ENCODE results near the gene EFCAB6. TPM values are rescaled to one million over a fixed set of nuclear protein-coding genes. Genes with fewer than 3 reads are reported as not detected.

Gene EFCAB6, protein sequence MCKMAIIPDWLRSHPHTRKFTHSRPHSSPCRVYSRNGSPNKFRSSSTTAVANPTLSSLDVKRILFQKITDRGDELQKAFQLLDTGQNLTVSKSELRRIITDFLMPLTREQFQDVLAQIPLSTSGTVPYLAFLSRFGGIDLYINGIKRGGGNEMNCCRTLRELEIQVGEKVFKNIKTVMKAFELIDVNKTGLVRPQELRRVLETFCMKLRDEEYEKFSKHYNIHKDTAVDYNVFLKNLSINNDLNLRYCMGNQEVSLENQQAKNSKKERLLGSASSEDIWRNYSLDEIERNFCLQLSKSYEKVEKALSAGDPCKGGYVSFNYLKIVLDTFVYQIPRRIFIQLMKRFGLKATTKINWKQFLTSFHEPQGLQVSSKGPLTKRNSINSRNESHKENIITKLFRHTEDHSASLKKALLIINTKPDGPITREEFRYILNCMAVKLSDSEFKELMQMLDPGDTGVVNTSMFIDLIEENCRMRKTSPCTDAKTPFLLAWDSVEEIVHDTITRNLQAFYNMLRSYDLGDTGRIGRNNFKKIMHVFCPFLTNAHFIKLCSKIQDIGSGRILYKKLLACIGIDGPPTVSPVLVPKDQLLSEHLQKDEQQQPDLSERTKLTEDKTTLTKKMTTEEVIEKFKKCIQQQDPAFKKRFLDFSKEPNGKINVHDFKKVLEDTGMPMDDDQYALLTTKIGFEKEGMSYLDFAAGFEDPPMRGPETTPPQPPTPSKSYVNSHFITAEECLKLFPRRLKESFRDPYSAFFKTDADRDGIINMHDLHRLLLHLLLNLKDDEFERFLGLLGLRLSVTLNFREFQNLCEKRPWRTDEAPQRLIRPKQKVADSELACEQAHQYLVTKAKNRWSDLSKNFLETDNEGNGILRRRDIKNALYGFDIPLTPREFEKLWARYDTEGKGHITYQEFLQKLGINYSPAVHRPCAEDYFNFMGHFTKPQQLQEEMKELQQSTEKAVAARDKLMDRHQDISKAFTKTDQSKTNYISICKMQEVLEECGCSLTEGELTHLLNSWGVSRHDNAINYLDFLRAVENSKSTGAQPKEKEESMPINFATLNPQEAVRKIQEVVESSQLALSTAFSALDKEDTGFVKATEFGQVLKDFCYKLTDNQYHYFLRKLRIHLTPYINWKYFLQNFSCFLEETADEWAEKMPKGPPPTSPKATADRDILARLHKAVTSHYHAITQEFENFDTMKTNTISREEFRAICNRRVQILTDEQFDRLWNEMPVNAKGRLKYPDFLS (N-terminal part only)
- total RNA-seq: 1 to 10 TPM; 3.0 to 9.8 (median 5.9) TPM

DNA sequence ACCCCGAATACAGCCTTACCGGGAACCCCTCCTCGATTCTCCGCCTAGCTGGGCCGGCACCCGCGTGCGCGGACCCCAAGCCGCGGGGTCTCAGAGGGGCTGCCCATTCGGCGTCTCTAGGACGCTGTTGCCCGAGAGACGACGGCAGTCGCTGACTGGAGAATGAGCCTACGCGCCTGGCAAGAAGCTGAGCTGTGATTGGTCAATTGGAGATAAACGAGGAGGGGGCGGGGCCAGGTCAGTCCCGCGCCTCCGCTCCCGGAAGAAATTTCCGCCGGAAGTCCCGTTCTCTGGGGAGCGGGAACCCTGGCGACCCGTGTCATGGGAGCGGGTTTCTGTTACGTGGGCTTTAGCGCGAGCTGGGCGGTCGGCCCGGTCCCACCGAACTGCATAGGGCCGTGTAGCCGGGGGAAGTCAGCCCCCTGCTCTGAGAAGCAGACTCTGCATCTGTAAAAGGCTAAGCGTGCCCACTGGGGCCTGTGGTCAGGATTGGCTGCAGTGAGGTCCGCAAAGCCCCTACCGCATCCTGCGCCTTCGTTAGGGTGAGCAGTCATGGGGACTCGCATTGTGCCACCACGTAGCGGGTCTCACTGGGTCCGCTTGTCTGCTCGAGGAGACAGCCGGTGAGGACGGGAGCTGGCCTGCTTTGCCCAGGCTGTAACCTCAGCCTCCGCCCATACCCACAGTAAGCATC is at the start of gene EFCAB6:
EFCAB6 (minus strand) TSS at position 157 of the 694 bp plus-strand sequence. CDS start 29,987 bp downstream, outside the sequence.
- no peaks in the 10 kb centered on the region for H3K9me3 ChIP-seq
- peak within 1 kb of the TSS; percentile 73 to 96 (median 95) for H3K4me3 ChIP-seq
- H3K36me3 ChIP-seq: no peaks in the 10 kb centered on the region
- peaks cover 0 to 10% of the 10 kb centered on the region in 2 donors for H3K4me1 ChIP-seq
- H3K27ac ChIP-seq: peak within 1 kb of the TSS; percentile 87 to 95
- intact Hi-C loops (cut with DNase I; ENCODE audit: low total_unique reads): no loop called here
- TF ChIP-seq POLR2AphosphoS5 (IDR thresholded peaks at IDR 0.05) (peak; percentile 59 to 76 (median 74)), POLR2A (IDR thresholded peaks at IDR 0.05) (no peak)
- TF ChIP-seq, protein P1, sequence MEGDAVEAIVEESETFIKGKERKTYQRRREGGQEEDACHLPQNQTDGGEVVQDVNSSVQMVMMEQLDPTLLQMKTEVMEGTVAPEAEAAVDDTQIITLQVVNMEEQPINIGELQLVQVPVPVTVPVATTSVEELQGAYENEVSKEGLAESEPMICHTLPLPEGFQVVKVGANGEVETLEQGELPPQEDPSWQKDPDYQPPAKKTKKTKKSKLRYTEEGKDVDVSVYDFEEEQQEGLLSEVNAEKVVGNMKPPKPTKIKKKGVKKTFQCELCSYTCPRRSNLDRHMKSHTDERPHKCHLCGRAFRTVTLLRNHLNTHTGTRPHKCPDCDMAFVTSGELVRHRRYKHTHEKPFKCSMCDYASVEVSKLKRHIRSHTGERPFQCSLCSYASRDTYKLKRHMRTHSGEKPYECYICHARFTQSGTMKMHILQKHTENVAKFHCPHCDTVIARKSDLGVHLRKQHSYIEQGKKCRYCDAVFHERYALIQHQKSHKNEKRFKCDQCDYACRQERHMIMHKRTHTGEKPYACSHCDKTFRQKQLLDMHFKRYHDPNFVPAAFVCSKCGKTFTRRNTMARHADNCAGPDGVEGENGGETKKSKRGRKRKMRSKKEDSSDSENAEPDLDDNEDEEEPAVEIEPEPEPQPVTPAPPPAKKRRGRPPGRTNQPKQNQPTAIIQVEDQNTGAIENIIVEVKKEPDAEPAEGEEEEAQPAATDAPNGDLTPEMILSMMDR (IDR thresholded peaks at IDR 0.05): no peak
- peak; percentile 90 to 93 for DNase-seq (ENCODE audit: low spot score in 2 of 2)
- H3K27me3 ChIP-seq: no peaks in the 10 kb centered on the region

DNA sequence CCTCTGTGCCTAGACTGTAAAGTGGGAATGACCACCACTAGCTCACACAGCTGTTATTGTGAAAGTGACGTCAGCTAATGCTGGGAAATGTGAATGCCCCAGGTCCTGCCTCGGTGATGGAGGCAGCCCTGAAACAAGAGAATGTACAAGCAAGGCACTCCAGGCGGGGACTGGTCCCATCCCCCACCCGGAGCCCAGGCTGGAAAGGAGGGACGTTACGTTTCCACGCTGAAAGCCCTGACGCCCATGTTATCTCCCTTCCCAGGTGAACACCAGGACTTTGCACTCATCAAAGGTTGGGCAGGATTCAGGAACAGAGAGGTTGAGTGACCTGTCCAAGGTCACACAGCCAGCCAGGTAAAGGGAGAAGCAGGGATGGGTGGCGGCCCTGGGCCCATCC is 49.4 kb upstream of the EFCAB6 start:
- H3K4me1 ChIP-seq: no peaks in the 10 kb centered on the region
- H3K27me3 ChIP-seq: peaks cover 0 to 24% of the 10 kb centered on the region in 2 donors
- intact Hi-C loops (cut with DNase I; ENCODE audit: low total_unique reads): no loop called here
- TF ChIP-seq POLR2A (IDR thresholded peaks at IDR 0.05): no peak
- TF ChIP-seq POLR2AphosphoS5 (IDR thresholded peaks at IDR 0.05): no peak
- TF ChIP-seq, protein P1 (IDR thresholded peaks at IDR 0.05): no peak
- H3K4me3 ChIP-seq: peak overlapping the region in 2 of 3 donors; percentile 52 to 64
- H3K9me3 ChIP-seq: no peaks in the 10 kb centered on the region
- no peak overlapping the region for H3K27ac ChIP-seq
- no peaks in the 10 kb centered on the region for H3K36me3 ChIP-seq
- DNase-seq (ENCODE audit: low spot score in 2 of 2): peak in 1 of 2 donors; percentile 36

DNA sequence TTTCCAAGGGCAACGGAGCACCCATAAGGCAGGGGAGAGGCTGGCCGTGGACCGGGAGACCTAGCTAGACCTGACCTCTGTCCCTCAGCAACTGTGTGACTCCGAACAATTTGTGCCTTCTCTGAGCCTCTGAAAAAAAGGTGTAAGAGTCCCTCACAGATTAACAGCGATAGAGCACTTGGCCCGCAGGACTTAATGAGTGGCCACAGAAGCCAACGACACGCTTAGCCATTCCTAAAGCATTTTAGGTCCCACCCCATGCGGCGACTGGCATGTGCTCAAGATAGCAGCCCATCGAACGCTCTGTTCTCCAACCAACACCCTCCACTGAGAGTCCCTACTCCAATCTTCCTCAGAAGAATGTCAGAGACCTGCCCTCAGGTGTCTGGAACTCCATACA is 48.7 kb upstream of the EFCAB6 start:
- no peak for TF ChIP-seq POLR2AphosphoS5 (IDR thresholded peaks at IDR 0.05)
- no peak for TF ChIP-seq POLR2A (IDR thresholded peaks at IDR 0.05)
- TF ChIP-seq, protein P1 (IDR thresholded peaks at IDR 0.05): no peak
- DNase-seq (ENCODE audit: low spot score in 2 of 2): peak in 1 of 2 donors; percentile 7
- Histone ChIP-seq H3K27ac (no peak overlapping the region), H3K36me3 (no peaks in the 10 kb centered on the region), H3K27me3 (peaks cover 0 to 24% of the 10 kb centered on the region in 2 donors), H3K4me3 (no peak overlapping the region), H3K9me3 (no peaks in the 10 kb centered on the region), H3K4me1 (no peaks in the 10 kb centered on the region)
- intact Hi-C loops (cut with DNase I; ENCODE audit: low total_unique reads): no loop called here

DNA sequence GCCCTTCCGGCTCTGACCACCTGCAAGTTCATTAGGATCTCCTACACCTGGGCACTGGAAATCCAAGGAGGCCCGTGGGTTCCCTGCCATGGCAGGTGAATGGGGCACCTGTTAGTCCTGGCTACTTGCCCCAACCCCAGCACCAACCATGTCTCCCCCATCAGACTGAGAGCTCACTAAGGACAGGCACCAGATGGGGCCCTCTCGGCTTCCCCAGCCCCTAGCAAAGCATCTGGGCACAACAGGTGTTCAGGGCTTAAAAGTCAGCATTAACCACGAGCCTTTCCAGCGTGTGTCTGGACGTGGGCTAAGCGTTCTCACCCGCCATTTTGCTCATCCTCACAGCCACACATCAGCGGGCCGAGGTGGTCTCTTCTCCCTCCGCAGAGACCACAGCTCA is 48.0 kb upstream of the EFCAB6 start:
- intact Hi-C loops (cut with DNase I; ENCODE audit: low total_unique reads): no loop called here
- DNase-seq (ENCODE audit: low spot score in 2 of 2): peak in 1 of 2 donors; percentile 14
- no peaks in the 10 kb centered on the region for H3K4me1 ChIP-seq
- no peak overlapping the region for H3K27ac ChIP-seq
- TF ChIP-seq POLR2AphosphoS5 (IDR thresholded peaks at IDR 0.05): no peak
- TF ChIP-seq, protein P1 (IDR thresholded peaks at IDR 0.05): no peak
- TF ChIP-seq POLR2A (IDR thresholded peaks at IDR 0.05): no peak
- peaks cover 0 to 24% of the 10 kb centered on the region in 2 donors for H3K27me3 ChIP-seq
- no peaks in the 10 kb centered on the region for H3K9me3 ChIP-seq
- H3K36me3 ChIP-seq: no peaks in the 10 kb centered on the region
- H3K4me3 ChIP-seq: no peak overlapping the region

All from breast epithelium (tissue), 4 donors.